Measurements from ENCODE around the gene EFCAB5.
A peak's percentile ranks its signal among the peaks of the same experiment; 100 is the strongest.
"Not testable (repeated sequence)": the region's sequence is repeated elsewhere in the genome, so short reads cannot be mapped to it uniquely, and the experiment has no call there.

The EFCAB5 gene

DNA sequence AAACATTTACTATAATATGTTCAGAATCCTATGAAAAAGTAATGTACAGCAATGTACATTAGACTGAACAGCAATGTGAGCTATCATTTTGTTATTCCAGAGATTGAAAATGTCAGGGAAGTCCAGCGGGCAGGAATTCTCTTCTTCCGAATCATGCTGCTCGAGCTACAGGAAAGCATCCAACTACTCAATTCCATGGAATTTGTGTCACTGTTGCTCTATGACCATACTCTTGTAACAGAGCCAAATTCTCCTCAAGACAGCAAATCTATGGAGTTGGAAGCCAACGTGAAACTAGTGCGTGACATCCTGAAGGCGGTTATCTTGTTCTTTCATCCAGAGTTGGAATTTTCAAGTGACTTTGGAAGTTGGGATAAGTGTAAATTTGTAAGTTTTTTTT lies 150.3 kb downstream of the EFCAB5 start:
- FAIRE-seq (no peak), DNase-seq (ENCODE audit: insufficient read length, low spot score) (peak; percentile 49)

DNA sequence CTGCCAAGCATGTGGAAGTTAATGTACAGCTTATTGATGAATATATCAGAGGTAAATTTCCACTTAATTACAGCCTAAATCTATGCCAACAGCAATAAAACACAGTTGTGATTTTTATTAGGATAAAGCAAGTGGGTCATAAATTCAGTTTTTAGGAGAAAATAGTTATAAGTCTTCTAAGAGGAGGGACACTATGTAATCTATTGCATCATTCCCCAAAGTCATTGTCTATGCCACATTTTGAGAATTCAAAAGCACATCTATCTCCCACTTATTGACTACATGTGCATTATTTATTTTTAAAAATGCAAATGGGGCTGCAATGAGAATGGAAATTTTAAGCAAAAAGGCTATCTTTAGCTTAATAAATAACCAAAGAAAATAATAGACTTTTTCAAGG lies 151.5 kb downstream of the EFCAB5 start:
- FAIRE-seq (no peak), DNase-seq (ENCODE audit: insufficient read length, low spot score) (no peak)

DNA sequence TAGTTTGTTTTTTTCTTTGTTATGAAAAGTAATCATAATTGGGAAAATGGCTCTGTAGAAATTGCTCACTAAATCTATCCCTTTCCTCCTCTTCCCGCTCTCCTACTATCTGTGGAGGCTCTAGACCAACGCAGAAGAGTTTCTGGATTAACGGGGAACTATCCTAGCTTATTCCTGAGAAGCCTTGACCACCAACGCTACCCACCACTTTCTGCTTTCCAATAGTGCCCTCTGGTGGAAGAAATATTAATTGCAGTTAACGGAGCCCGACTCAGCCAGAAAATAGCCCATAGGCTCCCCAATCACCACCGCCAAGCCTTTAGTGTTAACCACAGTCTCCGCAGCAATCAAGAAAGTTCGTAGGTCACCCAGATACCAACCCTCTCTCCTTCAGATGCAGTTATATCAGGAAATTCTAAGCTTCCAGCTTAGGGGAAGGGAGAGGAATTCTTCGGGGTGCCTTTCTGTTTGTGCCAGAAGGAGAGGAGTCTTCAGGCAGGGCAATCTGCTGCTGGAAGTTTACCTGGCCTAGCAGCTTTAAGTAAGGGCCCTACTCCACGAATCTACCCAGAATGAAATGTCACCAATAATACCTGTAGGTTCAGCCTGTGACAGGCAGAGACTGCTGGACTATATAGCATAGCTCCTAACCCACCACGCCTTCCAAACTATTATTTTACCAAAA lies 152.2 kb downstream of the EFCAB5 start:
- DNase-seq (ENCODE audit: insufficient read length, low spot score) (peak; percentile 84), FAIRE-seq (peak; percentile 44)

DNA sequence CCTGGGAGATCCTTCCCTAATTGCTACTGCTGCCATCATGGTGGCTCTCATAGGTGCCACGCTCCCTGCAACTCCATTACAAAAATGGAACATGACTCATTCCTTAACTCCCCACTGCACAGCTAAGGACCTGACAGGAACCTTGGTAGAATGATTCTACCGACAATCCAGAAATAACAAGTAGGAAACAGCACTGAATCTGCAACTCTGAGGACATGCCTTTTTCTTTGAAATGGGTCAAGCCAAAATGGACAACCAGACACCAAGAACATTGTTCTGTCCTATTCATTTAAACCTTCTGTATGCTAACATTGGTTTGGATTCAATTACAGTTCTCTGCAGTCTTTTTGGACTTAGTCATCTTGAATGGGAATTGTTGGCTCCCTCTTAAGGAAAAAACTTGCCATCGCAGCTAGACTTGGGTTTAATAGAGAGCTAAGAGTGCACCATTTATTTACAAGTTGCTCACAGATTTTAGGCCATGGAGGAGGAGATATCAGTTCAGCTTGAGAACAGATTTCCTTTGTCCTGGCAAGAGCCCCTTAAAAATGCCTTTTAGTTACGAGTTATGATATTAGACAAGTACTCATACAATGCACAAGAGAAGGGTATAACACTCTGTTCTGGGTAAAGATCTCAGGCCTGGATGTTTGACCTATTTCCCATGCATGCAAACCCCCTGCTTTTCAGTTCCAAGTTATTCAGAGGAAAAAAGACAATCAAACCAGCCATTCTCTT lies 154.2 kb downstream of the EFCAB5 start:
- FAIRE-seq (peak; percentile 58), DNase-seq (ENCODE audit: insufficient read length, low spot score) (peak; percentile 61)

DNA sequence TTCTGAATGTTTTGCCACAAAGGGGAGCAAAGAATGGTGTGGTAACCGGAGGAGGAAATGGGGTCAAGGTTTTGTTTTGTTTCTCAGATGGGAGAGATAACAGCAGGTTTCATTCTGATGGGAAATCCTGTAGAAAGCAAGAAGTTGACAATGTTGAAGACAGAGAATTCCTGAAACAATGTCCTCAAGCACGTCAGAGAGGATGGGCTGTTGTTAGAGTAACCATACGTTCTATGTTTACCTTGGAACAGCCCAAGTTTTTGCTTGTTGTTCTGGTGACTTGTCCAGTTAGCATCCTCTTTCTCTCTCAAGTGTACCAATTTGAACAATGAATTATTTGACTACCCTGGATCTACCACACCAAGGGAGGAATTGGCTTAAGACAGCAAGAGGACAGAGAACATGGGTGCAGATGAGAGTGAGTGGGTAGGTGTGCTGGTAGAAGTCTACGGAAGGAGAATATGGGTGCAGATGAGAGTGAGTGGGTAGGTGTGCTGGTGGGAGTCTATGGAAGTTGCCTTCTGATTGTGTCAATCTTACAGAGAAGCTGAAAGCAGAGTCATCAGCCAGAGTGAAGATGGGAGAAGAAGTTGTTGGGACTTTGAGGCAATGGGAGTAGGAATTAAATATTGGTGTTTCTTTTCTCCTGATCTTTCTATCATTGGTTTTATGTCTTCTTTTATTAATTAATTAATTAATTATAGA lies 160.4 kb downstream of the EFCAB5 start:
- FAIRE-seq: no peak
- DNase-seq (ENCODE audit: insufficient read length, low spot score): no peak

DNA sequence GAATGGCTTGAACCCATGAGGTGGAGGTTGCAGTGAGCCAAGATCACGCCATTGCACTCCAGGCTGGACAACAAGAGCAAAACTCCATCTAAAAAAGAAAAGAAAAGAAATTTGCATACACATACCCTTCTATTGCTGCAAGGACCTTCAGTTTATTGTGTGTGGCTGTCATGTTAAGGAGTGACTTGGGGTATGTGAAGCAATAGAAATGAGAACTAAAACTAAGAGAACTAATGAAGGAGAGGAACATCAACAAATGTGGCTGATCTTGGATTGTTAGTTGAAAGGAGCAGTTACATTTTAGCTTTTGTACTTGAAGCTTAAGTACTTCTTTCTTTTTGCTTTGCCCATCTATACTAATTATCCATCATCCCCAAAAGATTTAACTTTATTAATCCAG lies 162.5 kb downstream of the EFCAB5 start:
- FAIRE-seq (no peak), DNase-seq (ENCODE audit: insufficient read length, low spot score) (no peak)

DNA sequence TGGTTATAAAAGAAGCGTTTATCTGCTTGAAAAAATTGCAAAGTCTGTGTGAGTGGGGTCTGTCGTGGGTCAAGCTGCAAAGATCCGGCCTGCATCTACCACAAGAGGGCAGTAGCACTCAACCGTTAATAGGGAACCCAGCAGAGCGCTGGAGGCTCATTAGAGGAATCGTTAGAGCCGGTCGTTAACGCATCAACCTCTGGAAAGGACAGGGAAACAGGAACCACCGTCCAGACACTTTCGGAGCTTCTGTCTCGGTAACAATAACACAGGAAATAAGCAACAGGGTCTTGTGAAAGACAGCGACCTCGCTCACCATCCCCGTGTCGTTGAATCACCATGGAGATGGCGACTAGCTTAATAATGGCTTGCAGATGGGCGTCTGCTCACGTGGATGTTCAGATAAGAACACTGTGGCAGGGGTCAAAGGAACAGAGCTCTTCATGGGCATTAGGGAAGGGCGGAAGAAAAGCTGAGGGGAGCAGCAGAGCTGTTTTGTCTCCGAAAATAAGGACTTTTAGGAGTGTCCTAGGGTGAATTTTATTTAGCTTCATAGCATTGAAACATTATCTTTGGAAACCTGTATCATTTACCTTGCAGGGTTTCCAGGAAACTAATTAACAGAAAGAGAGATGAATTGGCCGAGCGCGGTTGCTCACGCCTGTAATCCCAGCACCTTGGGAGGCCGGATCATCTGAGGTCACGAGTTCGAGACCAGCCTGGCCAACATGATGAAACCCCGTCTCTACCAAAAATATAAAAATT lies 163.3 kb downstream of the EFCAB5 start:
- DNase-seq (ENCODE audit: insufficient read length, low spot score) (peak; percentile 83), FAIRE-seq (peak; percentile 57)

DNA sequence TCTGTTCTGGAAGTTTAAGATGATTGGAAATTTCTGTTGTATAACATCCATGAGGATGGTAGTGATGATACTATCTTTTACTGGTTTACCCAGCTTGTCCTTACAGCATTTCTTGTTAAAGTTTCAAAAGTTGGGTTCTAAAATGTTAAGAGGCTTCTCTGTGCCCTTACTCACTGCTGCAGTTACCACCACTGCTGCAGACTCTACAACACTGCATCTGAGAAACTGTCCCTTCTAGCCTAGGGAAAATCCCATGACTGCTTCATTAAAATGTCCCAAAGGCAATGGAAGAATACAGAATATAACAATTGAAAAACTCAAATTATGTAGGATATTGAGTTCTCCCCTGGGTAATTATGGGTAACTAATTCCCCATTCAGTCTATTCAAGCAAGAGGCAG lies 171.4 kb downstream of the EFCAB5 start:
- FAIRE-seq (no peak), DNase-seq (ENCODE audit: insufficient read length, low spot score) (no peak)

DNA sequence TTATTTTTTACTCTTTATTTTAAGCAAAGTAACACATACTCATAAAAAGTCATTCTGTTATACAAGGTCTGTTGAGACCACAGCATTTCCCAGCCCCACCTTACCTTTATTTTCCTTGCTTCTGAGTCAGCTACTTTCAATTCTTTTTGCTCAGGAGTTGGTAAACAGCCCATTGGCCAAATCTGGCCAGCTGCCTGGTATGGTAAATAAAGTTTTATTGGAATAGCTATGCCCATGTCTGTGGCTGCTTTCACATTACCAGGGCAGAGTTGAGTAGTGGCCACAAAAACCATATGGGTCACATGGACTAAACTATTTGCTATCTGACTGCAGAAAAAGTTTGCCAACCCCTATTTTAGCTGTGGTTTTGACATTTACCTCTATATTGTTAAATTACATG lies 171.8 kb downstream of the EFCAB5 start:
- FAIRE-seq (no peak), DNase-seq (ENCODE audit: insufficient read length, low spot score) (no peak)

DNA sequence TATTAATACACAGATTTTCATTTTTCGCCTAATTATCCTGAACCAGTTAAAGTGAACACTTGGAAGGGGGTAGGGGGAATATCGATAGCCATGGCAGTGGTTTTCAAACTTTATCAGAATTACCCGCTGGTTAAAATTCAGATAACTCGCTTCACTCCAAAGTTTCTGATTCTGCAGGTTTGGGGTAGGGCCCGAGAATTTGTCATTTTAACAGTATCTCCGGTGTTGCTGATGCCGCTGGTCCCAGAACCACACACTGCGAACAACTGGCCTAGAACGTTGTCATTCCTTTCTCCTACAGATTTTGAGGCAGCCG lies 174.9 kb downstream of the EFCAB5 start:
- DNase-seq (ENCODE audit: insufficient read length, low spot score): no peak
- FAIRE-seq: no peak

DNA sequence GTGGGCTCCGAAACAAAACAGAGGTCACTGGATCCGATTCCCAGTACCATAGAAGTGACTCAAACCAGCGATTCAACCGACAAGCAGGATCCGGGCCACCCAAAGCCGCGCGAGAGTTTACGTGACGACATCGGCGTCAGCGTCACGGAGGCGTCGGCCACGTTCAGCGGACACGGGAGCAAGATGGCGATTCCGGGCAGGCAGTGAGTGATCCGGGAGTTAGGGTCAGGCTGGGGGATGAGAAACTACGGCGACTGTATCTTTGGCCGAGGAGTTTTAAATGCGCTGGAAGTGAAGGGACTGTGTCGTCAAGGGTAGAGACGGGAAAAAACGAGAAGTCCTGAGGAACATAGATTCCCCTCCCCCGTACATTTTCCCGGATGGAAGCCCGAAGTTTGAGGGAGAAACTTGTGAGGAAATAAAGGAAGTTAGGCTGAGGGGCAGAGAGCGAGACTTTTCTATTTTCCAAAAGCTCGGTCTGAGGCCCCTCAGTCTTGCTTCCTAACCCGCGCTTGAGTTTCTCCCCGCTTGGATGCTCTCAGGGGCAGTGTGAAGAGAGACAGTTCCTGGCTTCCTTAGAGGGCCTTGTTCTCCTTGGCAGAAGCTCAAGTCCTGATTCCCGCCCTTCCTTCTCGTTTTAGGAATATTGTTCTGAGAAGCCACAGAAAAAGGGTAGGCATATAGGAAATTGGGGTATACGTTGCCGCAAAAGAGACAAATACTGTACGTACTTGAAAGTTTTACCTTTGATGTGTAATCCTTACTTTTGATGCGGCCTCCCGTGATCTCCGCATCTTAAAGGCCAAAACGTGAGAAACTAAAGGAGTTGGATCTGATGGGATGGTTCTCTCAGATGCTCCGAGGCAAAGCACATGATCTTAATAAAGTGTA lies 175.5 kb downstream of the EFCAB5 start, which contains the start of gene NSRP1:
Gene NSRP1, plus strand, starts transcription at position 156 of the 891 bp plus-strand sequence. Its CDS starts 28 bp downstream, at position 184.
- FAIRE-seq (peak; percentile 97), DNase-seq (ENCODE audit: insufficient read length, low spot score) (peak; percentile 96)

DNA sequence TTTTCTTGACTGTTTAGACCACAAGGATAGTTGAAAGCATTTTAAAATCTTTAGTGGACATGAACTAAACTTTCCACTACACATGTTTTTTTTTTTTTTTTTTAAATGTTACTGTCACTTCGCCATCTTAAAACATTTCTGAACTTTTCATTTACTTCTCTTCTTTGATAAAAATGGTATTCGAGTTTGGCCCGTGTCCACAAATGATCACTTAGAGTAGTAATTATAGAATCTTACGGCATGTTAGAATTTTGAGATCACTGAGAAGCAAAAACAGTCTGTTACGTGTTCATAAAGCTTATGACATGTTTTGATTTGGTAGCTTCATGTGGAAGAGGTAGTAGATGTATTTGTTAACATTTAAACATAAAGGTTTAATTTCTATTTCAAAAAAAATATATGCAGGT lies 176.2 kb downstream of the EFCAB5 start:
- FAIRE-seq (no peak), DNase-seq (ENCODE audit: insufficient read length, low spot score) (no peak)

DNA sequence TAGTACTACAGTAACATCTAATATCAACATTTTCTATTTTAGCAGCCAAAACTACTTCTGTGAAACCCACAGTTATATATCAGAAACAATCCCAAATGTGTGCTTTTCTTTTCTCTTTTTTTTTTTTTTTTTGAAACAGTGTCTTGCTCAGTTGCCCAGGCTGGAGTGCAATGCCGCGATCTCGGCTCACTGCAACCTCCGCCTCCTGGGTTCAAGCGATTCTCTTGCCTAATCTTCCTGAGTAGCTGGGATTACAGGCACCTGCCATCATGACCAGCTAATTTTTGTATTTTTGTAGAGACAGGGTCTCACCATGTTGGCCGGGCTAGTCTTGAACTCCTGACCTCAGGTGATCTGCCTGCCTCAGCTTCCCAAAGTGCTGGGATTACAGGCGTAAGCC lies 177.2 kb downstream of the EFCAB5 start:
- FAIRE-seq; DNase-seq (ENCODE audit: insufficient read length, low spot score): not testable (repeated sequence)

DNA sequence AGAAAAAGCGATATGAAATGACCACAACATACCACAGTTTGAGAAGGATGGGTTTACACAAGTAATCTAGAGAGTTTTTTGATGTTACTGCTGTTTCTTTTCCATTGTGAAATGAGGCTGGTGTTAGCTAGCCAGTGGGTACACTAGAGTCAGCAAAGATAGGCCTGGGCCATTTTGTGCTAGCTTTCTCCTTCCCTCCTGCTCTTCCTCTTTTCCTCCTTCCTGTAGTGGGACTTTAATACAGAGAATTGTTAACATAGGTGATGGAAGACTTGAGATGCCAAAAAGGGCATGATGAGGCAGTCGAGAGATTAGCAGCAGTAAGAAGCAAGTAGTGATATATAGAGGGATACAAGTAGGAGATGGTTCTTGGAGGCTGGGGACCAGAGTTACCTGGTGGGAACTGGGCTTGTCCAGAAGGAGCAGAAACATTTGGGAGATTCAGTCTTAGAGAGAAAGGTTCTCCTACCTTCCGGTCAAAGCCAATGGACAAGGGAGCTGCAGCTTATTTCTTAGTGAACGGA lies 182.9 kb downstream of the EFCAB5 start:
- no peak for FAIRE-seq
- no peak for DNase-seq (ENCODE audit: insufficient read length, low spot score)

DNA sequence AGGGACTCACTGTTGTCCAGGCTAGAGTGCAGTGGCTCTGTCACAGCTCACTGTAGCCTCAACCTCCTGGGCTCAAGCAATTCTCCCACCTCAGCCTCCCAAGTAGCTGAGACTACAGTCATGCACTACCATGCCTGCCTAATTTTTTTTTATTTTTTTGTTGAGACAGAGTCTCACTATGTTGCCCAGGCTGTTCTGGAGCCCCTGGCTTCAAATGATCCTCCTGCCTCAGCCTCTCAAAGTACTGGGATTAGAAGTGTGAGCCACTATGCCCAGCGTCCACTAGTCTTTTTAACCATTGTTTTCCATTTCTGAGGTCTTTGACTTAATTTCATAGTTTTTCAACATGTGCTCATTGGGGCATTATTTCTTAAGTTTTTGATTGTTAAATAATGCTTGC lies 188.7 kb downstream of the EFCAB5 start:
- FAIRE-seq (no peak), DNase-seq (ENCODE audit: insufficient read length, low spot score) (no peak)

DNA sequence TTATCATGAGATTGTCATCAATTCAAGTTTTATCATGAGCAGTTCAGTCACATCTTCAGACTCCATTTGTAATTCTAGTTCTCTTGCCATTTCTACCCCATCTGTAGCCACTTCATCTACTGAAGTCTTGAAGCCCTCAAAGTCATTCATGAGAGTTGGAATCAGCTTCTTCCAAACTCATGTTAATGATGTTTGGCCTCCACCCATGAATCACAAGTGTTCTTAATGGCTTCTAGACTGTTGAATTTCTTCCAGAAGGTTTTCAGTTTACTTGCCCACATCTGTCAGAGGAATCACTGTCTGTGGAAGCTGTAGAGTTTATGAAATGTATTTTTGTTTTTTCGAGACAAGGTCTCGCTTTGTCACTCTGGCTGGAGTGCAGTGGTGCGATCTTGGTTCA lies 191.2 kb downstream of the EFCAB5 start:
- DNase-seq (ENCODE audit: insufficient read length, low spot score): no peak
- no peak for FAIRE-seq

DNA sequence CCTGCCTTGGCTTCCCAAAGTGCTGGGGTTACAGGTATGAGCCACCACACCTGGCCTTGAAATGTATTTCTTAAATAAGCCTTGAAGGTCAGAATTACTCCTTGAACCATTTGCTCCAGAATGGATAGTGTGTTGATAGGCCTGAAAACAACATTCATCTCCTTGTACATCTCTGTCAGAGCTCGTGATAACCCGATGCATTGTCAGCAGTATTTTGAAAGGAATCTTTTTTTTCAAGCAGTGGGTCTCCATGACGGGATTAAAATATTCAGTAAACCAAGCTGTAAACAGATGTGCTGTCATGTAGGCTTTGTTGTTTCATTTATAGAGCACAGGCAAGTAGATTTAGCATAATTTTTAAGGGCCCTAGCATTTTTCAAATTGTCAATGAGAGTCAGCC lies 191.8 kb downstream of the EFCAB5 start:
- FAIRE-seq: no peak
- no peak for DNase-seq (ENCODE audit: insufficient read length, low spot score)

DNA sequence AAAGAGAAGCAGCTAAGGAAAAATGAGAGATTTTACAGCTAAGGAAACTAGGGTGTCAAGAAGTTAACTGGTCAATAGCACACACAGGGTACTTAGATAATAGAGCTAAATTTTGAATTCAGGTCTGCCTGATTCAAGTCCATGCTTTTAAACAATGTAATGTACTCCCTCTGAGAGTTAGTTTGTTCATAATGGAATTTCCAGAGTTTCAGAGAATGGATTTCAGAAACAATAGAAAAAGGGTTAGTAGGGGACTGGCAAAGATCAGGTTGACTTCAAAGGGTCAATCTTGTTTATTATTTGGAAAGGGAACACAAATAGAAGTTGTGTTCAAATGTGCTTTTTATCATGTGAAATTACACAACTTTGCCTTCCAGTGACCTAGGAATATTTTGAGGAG lies 193.1 kb downstream of the EFCAB5 start:
- DNase-seq (ENCODE audit: insufficient read length, low spot score) (no peak), FAIRE-seq (no peak)

DNA sequence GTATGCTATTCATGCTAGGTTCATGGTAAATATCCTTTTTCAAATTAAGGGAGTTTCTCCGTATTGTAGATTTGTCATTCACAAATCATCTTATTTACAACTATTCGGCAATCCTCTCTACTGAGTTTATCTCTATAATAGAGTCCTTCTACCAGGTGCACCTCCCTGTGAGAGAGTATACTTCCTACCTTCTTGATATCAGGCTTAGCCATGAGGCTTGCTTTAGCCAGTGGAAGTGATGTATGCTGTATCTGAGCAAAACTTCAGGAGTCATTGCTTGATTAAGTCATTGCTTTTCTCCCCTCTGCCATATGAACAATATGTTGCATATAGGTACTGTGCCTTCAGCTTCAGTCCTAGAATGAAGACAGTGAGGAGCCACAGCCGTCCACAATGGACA lies 195.7 kb downstream of the EFCAB5 start:
- DNase-seq (ENCODE audit: insufficient read length, low spot score): no peak
- FAIRE-seq: no peak

DNA sequence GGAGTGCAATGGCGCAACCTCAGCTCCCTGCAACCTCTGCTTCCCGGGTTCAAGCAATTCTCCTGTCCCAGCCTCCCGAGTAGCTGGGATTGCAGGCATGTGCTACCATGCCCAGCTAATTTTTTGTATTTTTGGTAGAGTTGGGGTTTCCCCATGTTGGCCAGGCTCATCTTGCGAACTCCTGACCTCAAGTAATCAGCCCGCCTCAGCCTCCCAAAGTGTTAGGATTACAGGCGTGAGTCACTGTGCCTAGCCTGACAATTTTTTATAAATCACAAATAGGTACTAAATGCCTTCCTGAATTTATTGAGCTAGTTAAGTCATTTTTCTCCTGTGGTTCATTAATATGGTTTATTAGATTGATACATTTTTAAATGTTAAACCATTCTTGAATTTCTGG lies 206.4 kb downstream of the EFCAB5 start:
- FAIRE-seq; DNase-seq (ENCODE audit: insufficient read length, low spot score): not testable (repeated sequence)

Data from HTR-8/SVneo (cell line).